ENCODE data around the gene HNRNPA1L2.
"Not testable (repeated sequence)": the region's sequence is repeated elsewhere in the genome, so short reads cannot be mapped to it uniquely, and the experiment has no call there.

Gene HNRNPA1L2

GRCh38 chr13:52652196-52652979, 10.2 kb downstream of the HNRNPA1L2 start, which contains the start of gene SUGT1:
SUGT1 (plus strand) TSS chr13:52652836; CDS start chr13:52652921, 85 bp downstream.
- Histone ChIP-seq H3K4me1 (ENCODE audit: insufficient read depth, low read length) (0 out of 2 replicates have a peak, but pooled peaks cover 2% of the 10 kb centered on the region), H3K36me3 (ENCODE audit: insufficient read depth, low read depth, low read length) (peaks cover 42% of the 10 kb centered on the region), H3K27ac (ENCODE audit: low read length) (peak within 1 kb of the TSS; percentile 100), H3K27me3 (ENCODE audit: insufficient read depth, low read length) (no peaks in the 10 kb centered on the region), H3K9ac (ENCODE audit: low read depth, low read length) (peak within 1 kb of the TSS; percentile 98), H3K9me3 (ENCODE audit: insufficient read depth, low read depth, low read length) (no peaks in the 10 kb centered on the region), H3K4me3 (ENCODE audit: low read length) (peak within 1 kb of the TSS; percentile 92)

GRCh38 chr13:52652980-52653303, 10.7 kb downstream of the HNRNPA1L2 start:
- Histone ChIP-seq H3K4me1 (ENCODE audit: insufficient read depth, low read length) (0 out of 2 replicates have a peak, but pooled peaks cover 2% of the 10 kb centered on the region), H3K9ac (ENCODE audit: low read depth, low read length) (peak overlapping the region; percentile 98), H3K9me3 (ENCODE audit: insufficient read depth, low read depth, low read length) (no peaks in the 10 kb centered on the region), H3K27me3 (ENCODE audit: insufficient read depth, low read length) (no peaks in the 10 kb centered on the region), H3K4me3 (ENCODE audit: low read length) (peak overlapping the region; percentile 92), H3K36me3 (ENCODE audit: insufficient read depth, low read depth, low read length) (peaks cover 48% of the 10 kb centered on the region), H3K27ac (ENCODE audit: low read length) (peak overlapping the region; percentile 100)

- H3K36me3 ChIP-seq (ENCODE audit: insufficient read depth, low read depth, low read length), result peaks cover 92% of the 10 kb centered on the region
Observed at GRCh38 chr13:52659340-52659739, 17.1 kb downstream of the HNRNPA1L2 start.

GRCh38 chr13:52664272-52664671, 22.0 kb downstream of the HNRNPA1L2 start:
- no peaks in the 10 kb centered on the region for H3K9me3 ChIP-seq (ENCODE audit: insufficient read depth, low read depth, low read length)
- peaks cover 93% of the 10 kb centered on the region for H3K36me3 ChIP-seq (ENCODE audit: insufficient read depth, low read depth, low read length)
- no peak overlapping the region for H3K27ac ChIP-seq (ENCODE audit: low read length)
- no peaks in the 10 kb centered on the region for H3K27me3 ChIP-seq (ENCODE audit: insufficient read depth, low read length)
- no peaks in the 10 kb centered on the region for H3K4me1 ChIP-seq (ENCODE audit: insufficient read depth, low read length)
- H3K9ac ChIP-seq (ENCODE audit: low read depth, low read length), result no peak overlapping the region
- H3K4me3 ChIP-seq (ENCODE audit: low read length), result no peak overlapping the region

More at GRCh38 chr13:52659340-52659739, 17.1 kb downstream of the HNRNPA1L2 start:
- Histone ChIP-seq H3K27me3 (ENCODE audit: insufficient read depth, low read length) (no peaks in the 10 kb centered on the region), H3K4me3 (ENCODE audit: low read length) (no peak overlapping the region), H3K9me3 (ENCODE audit: insufficient read depth, low read depth, low read length) (no peaks in the 10 kb centered on the region), H3K4me1 (ENCODE audit: insufficient read depth, low read length) (0 out of 2 replicates have a peak, but pooled peaks cover 2% of the 10 kb centered on the region), H3K27ac (ENCODE audit: low read length) (no peak overlapping the region), H3K9ac (ENCODE audit: low read depth, low read length) (no peak overlapping the region)

GRCh38 chr13:52665325-52665724, 23.1 kb downstream of the HNRNPA1L2 start:
- Histone ChIP-seq H3K27me3 (ENCODE audit: insufficient read depth, low read length) (no peaks in the 10 kb centered on the region), H3K9ac (ENCODE audit: low read depth, low read length) (no peak overlapping the region), H3K4me1 (ENCODE audit: insufficient read depth, low read length) (no peaks in the 10 kb centered on the region), H3K9me3 (ENCODE audit: insufficient read depth, low read depth, low read length) (no peaks in the 10 kb centered on the region), H3K36me3 (ENCODE audit: insufficient read depth, low read depth, low read length) (peaks cover 97% of the 10 kb centered on the region), H3K27ac (ENCODE audit: low read length) (no peak overlapping the region), H3K4me3 (ENCODE audit: low read length) (no peak overlapping the region)

GRCh38 chr13:52669677-52670076, 27.4 kb downstream of the HNRNPA1L2 start:
- no peak overlapping the region for H3K9ac ChIP-seq (ENCODE audit: low read depth, low read length)
- no peaks in the 10 kb centered on the region for H3K27me3 ChIP-seq (ENCODE audit: insufficient read depth, low read length)
- H3K9me3 ChIP-seq (ENCODE audit: insufficient read depth, low read depth, low read length), result no peaks in the 10 kb centered on the region
- H3K27ac ChIP-seq (ENCODE audit: low read length), result no peak overlapping the region
- no peak overlapping the region for H3K4me3 ChIP-seq (ENCODE audit: low read length)
- no peaks in the 10 kb centered on the region for H3K4me1 ChIP-seq (ENCODE audit: insufficient read depth, low read length)
- peaks cover 81% of the 10 kb centered on the region for H3K36me3 ChIP-seq (ENCODE audit: insufficient read depth, low read depth, low read length)

GRCh38 chr13:52670726-52671125, 28.5 kb downstream of the HNRNPA1L2 start:
- no peak overlapping the region for H3K9ac ChIP-seq (ENCODE audit: low read depth, low read length)
- H3K36me3 ChIP-seq (ENCODE audit: insufficient read depth, low read depth, low read length), result peaks cover 82% of the 10 kb centered on the region
- H3K27ac ChIP-seq (ENCODE audit: low read length), result no peak overlapping the region
- H3K4me3 ChIP-seq (ENCODE audit: low read length), result no peak overlapping the region
- H3K27me3 ChIP-seq (ENCODE audit: insufficient read depth, low read length), result no peaks in the 10 kb centered on the region
- no peaks in the 10 kb centered on the region for H3K4me1 ChIP-seq (ENCODE audit: insufficient read depth, low read length)
- no peaks in the 10 kb centered on the region for H3K9me3 ChIP-seq (ENCODE audit: insufficient read depth, low read depth, low read length)

GRCh38 chr13:52673465-52673864, 31.2 kb downstream of the HNRNPA1L2 start:
- H3K9ac ChIP-seq (ENCODE audit: low read depth, low read length), result no peak overlapping the region
- H3K4me1 ChIP-seq (ENCODE audit: insufficient read depth, low read length), result no peaks in the 10 kb centered on the region
- peaks cover 82% of the 10 kb centered on the region for H3K36me3 ChIP-seq (ENCODE audit: insufficient read depth, low read depth, low read length)
- no peaks in the 10 kb centered on the region for H3K9me3 ChIP-seq (ENCODE audit: insufficient read depth, low read depth, low read length)
- no peak overlapping the region for H3K4me3 ChIP-seq (ENCODE audit: low read length)
- H3K27me3 ChIP-seq (ENCODE audit: insufficient read depth, low read length), result no peaks in the 10 kb centered on the region
- no peak overlapping the region for H3K27ac ChIP-seq (ENCODE audit: low read length)

- Histone ChIP-seq H3K27me3 (ENCODE audit: insufficient read depth, low read length) (no peaks in the 10 kb centered on the region), H3K36me3 (ENCODE audit: insufficient read depth, low read depth, low read length) (peaks cover 82% of the 10 kb centered on the region), H3K27ac (ENCODE audit: low read length) (no peak overlapping the region), H3K9ac (ENCODE audit: low read depth, low read length) (no peak overlapping the region), H3K4me3 (ENCODE audit: low read length) (no peak overlapping the region), H3K4me1 (ENCODE audit: insufficient read depth, low read length) (no peaks in the 10 kb centered on the region), H3K9me3 (ENCODE audit: insufficient read depth, low read depth, low read length) (no peaks in the 10 kb centered on the region)
Observed at GRCh38 chr13:52677823-52678222, 35.6 kb downstream of the HNRNPA1L2 start.

GRCh38 chr13:52685806-52686205, 43.6 kb downstream of the HNRNPA1L2 start:
- not testable (repeated sequence) for H3K9ac ChIP-seq (ENCODE audit: low read depth, low read length); H3K27me3 ChIP-seq (ENCODE audit: insufficient read depth, low read length)
- H3K36me3 ChIP-seq (ENCODE audit: insufficient read depth, low read depth, low read length), result peaks cover 83% of the 10 kb centered on the region

GRCh38 chr13:52686376-52686775, 44.1 kb downstream of the HNRNPA1L2 start:
- Histone ChIP-seq H3K36me3 (ENCODE audit: insufficient read depth, low read depth, low read length) (peaks cover 83% of the 10 kb centered on the region), H3K9me3 (ENCODE audit: insufficient read depth, low read depth, low read length) (no peaks in the 10 kb centered on the region), H3K27ac (ENCODE audit: low read length) (no peak overlapping the region), H3K9ac (ENCODE audit: low read depth, low read length) (no peak overlapping the region), H3K27me3 (ENCODE audit: insufficient read depth, low read length) (no peaks in the 10 kb centered on the region), H3K4me3 (ENCODE audit: low read length) (no peak overlapping the region), H3K4me1 (ENCODE audit: insufficient read depth, low read length) (no peaks in the 10 kb centered on the region)

More at GRCh38 chr13:52685806-52686205, 43.6 kb downstream of the HNRNPA1L2 start:
- H3K27ac ChIP-seq (ENCODE audit: low read length); H3K9me3 ChIP-seq (ENCODE audit: insufficient read depth, low read depth, low read length); H3K4me1 ChIP-seq (ENCODE audit: insufficient read depth, low read length); H3K4me3 ChIP-seq (ENCODE audit: low read length): not testable (repeated sequence)

Data from iPS-20b (cell line).